Neural cell (in vitro differentiated cells): ENCODE results near the gene SF1. TPM values are rescaled to one million over a fixed set of nuclear protein-coding genes. Genes with fewer than 3 reads are reported as not detected.

Source experiments
- H2AFZ ChIP-seq: fragments of 200-600, 300-800 bp; sonication (generic), shearing (Covaris generic); 2 replicates; pipeline ENCODE4 v1.6.0; 2014; ENCODE audit warnings: low read depth, mild to moderate bottlenecking, antibody characterized with exemption, low read length, moderate library complexity
- H3F3A ChIP-seq: fragments of 200-600 bp; shearing (Covaris generic); 2 replicates; pipeline ENCODE4 v1.6.1; 2016; ENCODE audit warnings: mild to moderate bottlenecking, moderate library complexity, mixed read lengths, antibody characterized with exemption, low read length; ENCODE audit not compliant: insufficient read depth, poor library complexity, severe bottlenecking
- H3K27ac ChIP-seq: fragments of 200-600, 300-800 bp; sonication (generic), shearing (Covaris generic); 2 replicates; pipeline ENCODE4 v1.5.1; 2014; ENCODE audit warnings: mild to moderate bottlenecking, low read length, moderate library complexity
- H3K27me3 ChIP-seq: fragments of 300-800, 200-600 bp; sonication (generic), shearing (Covaris generic); 2 replicates; pipeline ENCODE4 v1.6.0; 2014; ENCODE audit warnings: mild to moderate bottlenecking, low read depth, low read length, moderate library complexity; ENCODE audit not compliant: insufficient read depth
- H3K36me3 ChIP-seq: fragments of 300-800, 200-600 bp; sonication (generic), shearing (Covaris generic); 2 replicates; pipeline ENCODE4 v1.5.1; 2014; ENCODE audit warnings: mild to moderate bottlenecking, antibody characterized with exemption, low read length, moderate library complexity; ENCODE audit not compliant: insufficient read depth
- H3K4me2 ChIP-seq: fragments of 300-800, 200-600 bp; sonication (generic), shearing (Covaris generic); 2 replicates; pipeline ENCODE4 v1.6.0; 2014; ENCODE audit warnings: mild to moderate bottlenecking, low read length
- H3K4me3 ChIP-seq: fragments of 300-800, 200-600 bp; sonication (generic), shearing (Covaris generic); 2 replicates; pipeline ENCODE4 v1.5.1; 2014; ENCODE audit warnings: mild to moderate bottlenecking, low read length, moderate library complexity
- H3K79me2 ChIP-seq: fragments of 200-600 bp; shearing (Covaris generic); replicated peaks from 2 replicates; pipeline ENCODE4 v1.6.0; 2014; ENCODE audit warnings: mild to moderate bottlenecking, low read length, moderate library complexity; ENCODE audit not compliant: insufficient read depth
- H3K9ac ChIP-seq: fragments of 300-800, 200-600 bp; sonication (generic), shearing (Covaris generic); 2 replicates; pipeline ENCODE4 v1.6.1; 2016; ENCODE audit warnings: mild to moderate bottlenecking, low read length, mixed read lengths
- H3K9me2 ChIP-seq: fragments of 200-600 bp; shearing (Covaris generic); 2 replicates; pipeline ENCODE4 v1.6.1; 2016; ENCODE audit warnings: mild to moderate bottlenecking, low read length, mixed read lengths; ENCODE audit not compliant: insufficient read depth
- H3K9me3 ChIP-seq: fragments of 200-600, 300-800 bp; sonication (generic), shearing (Covaris generic); 2 replicates; pipeline ENCODE4 v1.6.1; 2016; ENCODE audit warnings: mild to moderate bottlenecking, mixed run types, low read length, moderate library complexity, mixed read lengths
- H4K20me1 ChIP-seq: fragments of 200-600 bp; shearing (Covaris generic); 2 replicates; pipeline ENCODE4 v1.6.1; 2016; ENCODE audit warnings: mild to moderate bottlenecking, mixed run types; ENCODE audit not compliant: insufficient read depth
- EP300 ChIP-seq: fragments of 450-650 bp; conservative IDR thresholded peaks from 2 replicates; pipeline ENCODE4 v1.6.1; 2014; ENCODE audit warnings: antibody characterized with exemption, mild to moderate bottlenecking, moderate library complexity; ENCODE audit not compliant: poor library complexity, severe bottlenecking
- EZH2 ChIP-seq: fragments of 200-600, 300-800 bp; shearing (Covaris generic), sonication (generic); IDR thresholded peaks from 2 replicates; pipeline ENCODE4 v1.6.1; 2014; ENCODE audit warnings: antibody characterized with exemption, low read length, borderline replicate concordance, mild to moderate bottlenecking; ENCODE audit not compliant: insufficient read depth, poor library complexity, severe bottlenecking
- MXI1 ChIP-seq: fragments of 450-650 bp; conservative IDR thresholded peaks from 2 replicates; pipeline ENCODE4 v1.6.1; 2014; ENCODE audit warnings: antibody characterized with exemption, mild to moderate bottlenecking; ENCODE audit not compliant: poor library complexity, severe bottlenecking
- POLR2AphosphoS5 ChIP-seq: IDR thresholded peaks from 2 replicates; pipeline ENCODE4 v1.6.1; 2012
- RAD21 ChIP-seq: fragments of 450-650 bp; conservative IDR thresholded peaks from 2 replicates; pipeline ENCODE4 v1.6.1; 2014; ENCODE audit warnings: antibody characterized with exemption, mild to moderate bottlenecking, moderate library complexity
- SMC3 ChIP-seq: fragments of 450-650 bp; conservative IDR thresholded peaks from 2 replicates; pipeline ENCODE4 v1.6.1; 2014; ENCODE audit warnings: antibody characterized with exemption, mild to moderate bottlenecking, moderate library complexity; ENCODE audit not compliant: poor library complexity
- TAF1 ChIP-seq: IDR thresholded peaks from 2 replicates; pipeline ENCODE4 v1.6.1; 2012; ENCODE audit warnings: low read depth
- polyA plus RNA-seq: library from polyadenylated mRNA; depleted of rRNA; stranded (reverse); fragments of >200 nt; gene quantifications from 2 replicates; pipeline ENCODE4 v1.2.3, GENCODE V29; 2014
- TF ChIP-seq, protein P1 (sequence below): fragments of 450-650 bp; IDR thresholded peaks from 2 replicates; pipeline ENCODE4 v1.5.1; 2014; ENCODE audit warnings: antibody characterized with exemption, mild to moderate bottlenecking, moderate library complexity; ENCODE audit not compliant: poor library complexity, severe bottlenecking
- TF ChIP-seq, protein P2 (sequence below): IDR thresholded peaks from 2 replicates; pipeline ENCODE4 v1.6.1; 2012; ENCODE audit warnings: borderline replicate concordance

SF1 gene
- polyA plus RNA-seq, 1 donor from 2014 or later = 53.2 TPM

DNA sequence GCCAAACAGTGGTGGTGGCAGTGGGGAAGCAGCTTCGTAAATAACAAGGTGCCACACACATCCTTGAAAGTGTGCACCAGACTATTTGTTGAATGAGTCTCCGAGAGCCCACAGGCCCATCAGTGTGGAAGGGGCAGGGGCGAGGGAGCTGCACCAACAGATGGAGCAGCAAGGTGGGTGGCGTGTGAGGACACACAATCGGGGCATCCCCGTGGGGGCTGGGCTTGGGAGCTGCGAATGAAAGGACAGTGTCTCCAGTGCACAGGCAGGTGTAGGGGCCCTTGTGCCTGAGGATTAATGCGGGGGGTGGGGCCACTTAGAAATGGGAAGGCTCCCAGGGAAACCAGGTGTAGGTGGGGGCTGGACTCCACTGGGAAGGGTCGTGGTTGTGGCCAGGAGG lies 58.2 kb downstream of the SF1 start:
- peak overlapping the region; percentile 97 for H3K9ac ChIP-seq
- no peaks in the 10 kb centered on the region for H3K9me3 ChIP-seq
- no peaks in the 10 kb centered on the region for H3K27me3 ChIP-seq
- no peaks in the 10 kb centered on the region for H3K9me2 ChIP-seq
- H3F3A ChIP-seq = no peaks in the 10 kb centered on the region
- peak overlapping the region; percentile 91 for H3K4me3 ChIP-seq
- H3K79me2 ChIP-seq = peaks cover 59% of the 10 kb centered on the region
- H3K27ac ChIP-seq = no peak overlapping the region
- H3K4me2 ChIP-seq = peak overlapping the region; percentile 91
- H3K36me3 ChIP-seq = no peaks in the 10 kb centered on the region
- H4K20me1 ChIP-seq = peaks cover 19% of the 10 kb centered on the region
- H2AFZ ChIP-seq = no peak overlapping the region
- TF ChIP-seq EZH2 (no peak), MXI1 (no peak), POLR2AphosphoS5 (no peak), SMC3 (no peak), TAF1 (no peak), RAD21 (no peak), EP300 (no peak)
- TF ChIP-seq, protein P1, sequence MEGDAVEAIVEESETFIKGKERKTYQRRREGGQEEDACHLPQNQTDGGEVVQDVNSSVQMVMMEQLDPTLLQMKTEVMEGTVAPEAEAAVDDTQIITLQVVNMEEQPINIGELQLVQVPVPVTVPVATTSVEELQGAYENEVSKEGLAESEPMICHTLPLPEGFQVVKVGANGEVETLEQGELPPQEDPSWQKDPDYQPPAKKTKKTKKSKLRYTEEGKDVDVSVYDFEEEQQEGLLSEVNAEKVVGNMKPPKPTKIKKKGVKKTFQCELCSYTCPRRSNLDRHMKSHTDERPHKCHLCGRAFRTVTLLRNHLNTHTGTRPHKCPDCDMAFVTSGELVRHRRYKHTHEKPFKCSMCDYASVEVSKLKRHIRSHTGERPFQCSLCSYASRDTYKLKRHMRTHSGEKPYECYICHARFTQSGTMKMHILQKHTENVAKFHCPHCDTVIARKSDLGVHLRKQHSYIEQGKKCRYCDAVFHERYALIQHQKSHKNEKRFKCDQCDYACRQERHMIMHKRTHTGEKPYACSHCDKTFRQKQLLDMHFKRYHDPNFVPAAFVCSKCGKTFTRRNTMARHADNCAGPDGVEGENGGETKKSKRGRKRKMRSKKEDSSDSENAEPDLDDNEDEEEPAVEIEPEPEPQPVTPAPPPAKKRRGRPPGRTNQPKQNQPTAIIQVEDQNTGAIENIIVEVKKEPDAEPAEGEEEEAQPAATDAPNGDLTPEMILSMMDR = no peak
- TF ChIP-seq, protein P2, sequence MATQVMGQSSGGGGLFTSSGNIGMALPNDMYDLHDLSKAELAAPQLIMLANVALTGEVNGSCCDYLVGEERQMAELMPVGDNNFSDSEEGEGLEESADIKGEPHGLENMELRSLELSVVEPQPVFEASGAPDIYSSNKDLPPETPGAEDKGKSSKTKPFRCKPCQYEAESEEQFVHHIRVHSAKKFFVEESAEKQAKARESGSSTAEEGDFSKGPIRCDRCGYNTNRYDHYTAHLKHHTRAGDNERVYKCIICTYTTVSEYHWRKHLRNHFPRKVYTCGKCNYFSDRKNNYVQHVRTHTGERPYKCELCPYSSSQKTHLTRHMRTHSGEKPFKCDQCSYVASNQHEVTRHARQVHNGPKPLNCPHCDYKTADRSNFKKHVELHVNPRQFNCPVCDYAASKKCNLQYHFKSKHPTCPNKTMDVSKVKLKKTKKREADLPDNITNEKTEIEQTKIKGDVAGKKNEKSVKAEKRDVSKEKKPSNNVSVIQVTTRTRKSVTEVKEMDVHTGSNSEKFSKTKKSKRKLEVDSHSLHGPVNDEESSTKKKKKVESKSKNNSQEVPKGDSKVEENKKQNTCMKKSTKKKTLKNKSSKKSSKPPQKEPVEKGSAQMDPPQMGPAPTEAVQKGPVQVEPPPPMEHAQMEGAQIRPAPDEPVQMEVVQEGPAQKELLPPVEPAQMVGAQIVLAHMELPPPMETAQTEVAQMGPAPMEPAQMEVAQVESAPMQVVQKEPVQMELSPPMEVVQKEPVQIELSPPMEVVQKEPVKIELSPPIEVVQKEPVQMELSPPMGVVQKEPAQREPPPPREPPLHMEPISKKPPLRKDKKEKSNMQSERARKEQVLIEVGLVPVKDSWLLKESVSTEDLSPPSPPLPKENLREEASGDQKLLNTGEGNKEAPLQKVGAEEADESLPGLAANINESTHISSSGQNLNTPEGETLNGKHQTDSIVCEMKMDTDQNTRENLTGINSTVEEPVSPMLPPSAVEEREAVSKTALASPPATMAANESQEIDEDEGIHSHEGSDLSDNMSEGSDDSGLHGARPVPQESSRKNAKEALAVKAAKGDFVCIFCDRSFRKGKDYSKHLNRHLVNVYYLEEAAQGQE = no peak

DNA sequence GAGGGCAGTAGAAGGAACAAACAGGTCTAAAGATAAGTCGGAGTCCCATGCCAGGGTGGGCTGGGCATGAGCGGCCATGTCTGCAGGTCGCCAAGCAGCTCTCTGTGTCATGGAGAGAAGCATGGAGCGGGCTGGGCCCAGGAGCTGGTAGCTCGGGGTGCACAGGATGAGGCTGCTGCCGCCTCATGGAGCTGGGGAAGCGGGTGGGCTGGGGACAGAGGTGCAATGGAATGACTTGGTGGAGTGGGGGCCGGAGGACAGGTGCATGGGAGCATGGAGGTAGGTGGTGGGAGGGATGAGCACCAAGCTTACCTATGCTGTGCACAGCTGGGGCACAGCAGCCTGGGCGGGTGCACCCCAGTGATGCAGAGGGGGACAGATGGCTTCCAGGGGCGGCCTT lies 58.9 kb downstream of the SF1 start:
- H3K9me2 ChIP-seq = no peaks in the 10 kb centered on the region
- peaks cover 59% of the 10 kb centered on the region for H3K79me2 ChIP-seq
- no peaks in the 10 kb centered on the region for H3K9me3 ChIP-seq
- no peaks in the 10 kb centered on the region for H3F3A ChIP-seq
- H3K27ac ChIP-seq = no peak overlapping the region
- no peak overlapping the region for H3K4me2 ChIP-seq
- no peaks in the 10 kb centered on the region for H3K27me3 ChIP-seq
- H2AFZ ChIP-seq = no peak overlapping the region
- H3K4me3 ChIP-seq = peak overlapping the region; percentile 91
- H4K20me1 ChIP-seq = peaks cover 23% of the 10 kb centered on the region
- TF ChIP-seq EP300 (no peak), RAD21 (no peak), SMC3 (no peak), TAF1 (no peak)
- TF ChIP-seq, protein P1 = no peak
- TF ChIP-seq, protein P2 = no peak
- no peaks in the 10 kb centered on the region for H3K36me3 ChIP-seq
- no peak overlapping the region for H3K9ac ChIP-seq
